Uterus (tissue), 2 donors: Measurements from ENCODE around the gene FTSJ1.

Experiments used
- POLR2A ChIP-seq, 2 donors: fragments of 450-650 bp; IDR thresholded peaks; one replicate each; pipeline ENCODE4 v1.6.1; 2016; ENCODE audit warnings: antibody characterized with exemption in 2 of 2, mild to moderate bottlenecking in 1 of 2, moderate library complexity in 1 of 2
- TF ChIP-seq, protein P1 (sequence below), 4 experiments: fragments of 200-600 bp in 2 of 4; fragments of 450-650 bp in 2 of 4; sonication (generic) in 2 of 4; IDR thresholded peaks; one replicate each; pipeline ENCODE4 v1.5.1; 2016 to 2019; ENCODE audit warnings: antibody characterized with exemption in 4 of 4, mild to moderate bottlenecking in 2 of 4, moderate library complexity in 1 of 4

DNA sequence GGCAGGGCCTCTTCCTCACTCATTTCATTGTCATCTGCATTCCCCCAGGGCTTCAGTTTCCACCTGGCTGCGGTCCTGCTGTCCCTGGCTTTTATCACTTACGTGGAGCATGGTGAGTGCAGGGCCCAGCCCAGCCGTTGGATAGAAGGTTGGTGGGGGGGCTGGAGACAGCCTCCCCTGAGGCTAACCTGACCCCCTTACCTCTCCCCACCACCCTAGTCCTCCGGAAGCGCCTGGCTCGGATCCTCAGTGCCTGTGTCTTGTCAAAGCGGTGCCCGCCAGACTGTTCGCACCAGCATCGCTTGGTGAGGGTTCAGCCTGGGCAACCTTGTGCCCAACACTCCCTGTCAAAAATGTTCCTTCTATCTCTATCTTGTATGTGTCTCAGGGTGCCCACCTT, 39.8 kb downstream of the FTSJ1 start:
- TF ChIP-seq, protein P1, sequence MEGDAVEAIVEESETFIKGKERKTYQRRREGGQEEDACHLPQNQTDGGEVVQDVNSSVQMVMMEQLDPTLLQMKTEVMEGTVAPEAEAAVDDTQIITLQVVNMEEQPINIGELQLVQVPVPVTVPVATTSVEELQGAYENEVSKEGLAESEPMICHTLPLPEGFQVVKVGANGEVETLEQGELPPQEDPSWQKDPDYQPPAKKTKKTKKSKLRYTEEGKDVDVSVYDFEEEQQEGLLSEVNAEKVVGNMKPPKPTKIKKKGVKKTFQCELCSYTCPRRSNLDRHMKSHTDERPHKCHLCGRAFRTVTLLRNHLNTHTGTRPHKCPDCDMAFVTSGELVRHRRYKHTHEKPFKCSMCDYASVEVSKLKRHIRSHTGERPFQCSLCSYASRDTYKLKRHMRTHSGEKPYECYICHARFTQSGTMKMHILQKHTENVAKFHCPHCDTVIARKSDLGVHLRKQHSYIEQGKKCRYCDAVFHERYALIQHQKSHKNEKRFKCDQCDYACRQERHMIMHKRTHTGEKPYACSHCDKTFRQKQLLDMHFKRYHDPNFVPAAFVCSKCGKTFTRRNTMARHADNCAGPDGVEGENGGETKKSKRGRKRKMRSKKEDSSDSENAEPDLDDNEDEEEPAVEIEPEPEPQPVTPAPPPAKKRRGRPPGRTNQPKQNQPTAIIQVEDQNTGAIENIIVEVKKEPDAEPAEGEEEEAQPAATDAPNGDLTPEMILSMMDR (IDR thresholded peaks at IDR 0.05): no peak
- TF ChIP-seq POLR2A (IDR thresholded peaks at IDR 0.05): no peak
